ES-I3 (cell line): Measurements from ENCODE around the gene MARCHF7.
"Not testable (repeated sequence)": the region's sequence is repeated elsewhere in the genome, so short reads cannot be mapped to it uniquely, and the experiment has no call there.

Experiments
- H3K36me3 ChIP-seq: 2 replicates; pipeline ENCODE4 v1.6.1; 2013; ENCODE audit warnings: mild to moderate bottlenecking, low read length, control low read depth, moderate library complexity; ENCODE audit not compliant: insufficient read depth
- H3K4me1 ChIP-seq: 2 replicates; pipeline ENCODE4 v1.6.1; 2013; ENCODE audit warnings: mild to moderate bottlenecking, control low read depth, low read length; ENCODE audit not compliant: insufficient read depth
- H3K9ac ChIP-seq: 2 replicates; pipeline ENCODE4 v1.6.1; 2013; ENCODE audit warnings: low read depth, mild to moderate bottlenecking, low read length, moderate library complexity
- H3K9me3 ChIP-seq: 2 replicates; pipeline ENCODE4 v1.6.1; 2013; ENCODE audit warnings: mild to moderate bottlenecking, low read length, moderate library complexity; ENCODE audit not compliant: control insufficient read depth, insufficient read depth

MARCHF7 gene

GRCh38 chr2:159711562-159712142, 654 bp upstream of the MARCHF7 start:
- H3K4me1 ChIP-seq, result peaks cover 11% of the 10 kb centered on the region
- peak overlapping the region; percentile 93 for H3K9ac ChIP-seq
- H3K36me3 ChIP-seq, result peaks cover 5% of the 10 kb centered on the region; the same call in 1 of the 2 replicates
- no peaks in the 10 kb centered on the region for H3K9me3 ChIP-seq

GRCh38 chr2:159712929-159713420, 669 bp downstream of the MARCHF7 start:
- Histone ChIP-seq H3K9me3 (no peaks in the 10 kb centered on the region), H3K4me1 (peaks cover 16% of the 10 kb centered on the region), H3K9ac (peak overlapping the region; percentile 93), H3K36me3 (peaks cover 5% of the 10 kb centered on the region)

- peak overlapping the region; percentile 93 for H3K9ac ChIP-seq
- H3K4me1 ChIP-seq, result peaks cover 16% of the 10 kb centered on the region
- H3K9me3 ChIP-seq, result no peaks in the 10 kb centered on the region
- H3K36me3 ChIP-seq, result peaks cover 5% of the 10 kb centered on the region
Observed at GRCh38 chr2:159713631-159714246, 1.4 kb downstream of the MARCHF7 start.

- Histone ChIP-seq H3K9ac (peak overlapping the region; percentile 14), H3K36me3 (peaks cover 6% of the 10 kb centered on the region), H3K9me3 (no peaks in the 10 kb centered on the region), H3K4me1 (peaks cover 16% of the 10 kb centered on the region)
Observed at GRCh38 chr2:159714247-159714930, 2.1 kb downstream of the MARCHF7 start.

GRCh38 chr2:159715451-159715850, 3.1 kb downstream of the MARCHF7 start:
- Histone ChIP-seq H3K36me3 (peaks cover 10% of the 10 kb centered on the region), H3K9me3 (no peaks in the 10 kb centered on the region), H3K9ac (no peak overlapping the region), H3K4me1 (peaks cover 16% of the 10 kb centered on the region)

- H3K36me3 ChIP-seq, result peaks cover 10% of the 10 kb centered on the region
- not testable (repeated sequence) for H3K9me3 ChIP-seq, H3K9ac ChIP-seq
- H3K4me1 ChIP-seq, result peaks cover 16% of the 10 kb centered on the region
Observed at GRCh38 chr2:159716409-159716808, 4.1 kb downstream of the MARCHF7 start.

GRCh38 chr2:159716857-159717256, 4.6 kb downstream of the MARCHF7 start:
- peaks cover 13% of the 10 kb centered on the region for H3K36me3 ChIP-seq
- no peaks in the 10 kb centered on the region for H3K9me3 ChIP-seq
- H3K9ac ChIP-seq, result no peak overlapping the region
- peaks cover 16% of the 10 kb centered on the region for H3K4me1 ChIP-seq

- Histone ChIP-seq H3K9ac (no peak overlapping the region), H3K36me3 (peaks cover 8% of the 10 kb centered on the region)
Observed at GRCh38 chr2:159720676-159721075, 8.4 kb downstream of the MARCHF7 start.

GRCh38 chr2:159722580-159722979, 10.3 kb downstream of the MARCHF7 start:
- H3K9me3 ChIP-seq, result no peaks in the 10 kb centered on the region
- H3K4me1 ChIP-seq, result no peaks in the 10 kb centered on the region
- peaks cover 8% of the 10 kb centered on the region; the same call in 1 of the 2 replicates for H3K36me3 ChIP-seq
- no peak overlapping the region for H3K9ac ChIP-seq

More at GRCh38 chr2:159720676-159721075, 8.4 kb downstream of the MARCHF7 start:
- peaks cover 7% of the 10 kb centered on the region; the same call in 1 of the 2 replicates for H3K4me1 ChIP-seq
- H3K9me3 ChIP-seq, result no peaks in the 10 kb centered on the region

GRCh38 chr2:159724795-159725572, 12.7 kb downstream of the MARCHF7 start:
- H3K36me3 ChIP-seq, H3K9ac ChIP-seq, H3K4me1 ChIP-seq, H3K9me3 ChIP-seq: not testable (repeated sequence)

GRCh38 chr2:159725713-159726112, 13.4 kb downstream of the MARCHF7 start:
- H3K4me1 ChIP-seq, result no peaks in the 10 kb centered on the region
- no peak overlapping the region for H3K9ac ChIP-seq
- no peaks in the 10 kb centered on the region for H3K9me3 ChIP-seq
- peaks cover 10% of the 10 kb centered on the region for H3K36me3 ChIP-seq

- peaks cover 12% of the 10 kb centered on the region for H3K36me3 ChIP-seq
- H3K9me3 ChIP-seq, result no peaks in the 10 kb centered on the region
- no peaks in the 10 kb centered on the region for H3K4me1 ChIP-seq
- no peak overlapping the region for H3K9ac ChIP-seq
Observed at GRCh38 chr2:159728629-159729028, 16.3 kb downstream of the MARCHF7 start.

- Histone ChIP-seq H3K9ac (no peak overlapping the region), H3K36me3 (peaks cover 16% of the 10 kb centered on the region), H3K9me3 (no peaks in the 10 kb centered on the region), H3K4me1 (no peaks in the 10 kb centered on the region)
Observed at GRCh38 chr2:159735648-159736047, 23.3 kb downstream of the MARCHF7 start.

GRCh38 chr2:159736048-159736447, 23.7 kb downstream of the MARCHF7 start:
- H3K4me1 ChIP-seq, result no peaks in the 10 kb centered on the region
- H3K36me3 ChIP-seq, result peaks cover 13% of the 10 kb centered on the region
- H3K9ac ChIP-seq, result no peak overlapping the region
- no peaks in the 10 kb centered on the region for H3K9me3 ChIP-seq
